Measurements from ENCODE around the gene KRT37.
"Not testable (repeated sequence)": the region's sequence is repeated elsewhere in the genome, so short reads cannot be mapped to it uniquely, and the experiment has no call there.

KRT37 gene

DNA sequence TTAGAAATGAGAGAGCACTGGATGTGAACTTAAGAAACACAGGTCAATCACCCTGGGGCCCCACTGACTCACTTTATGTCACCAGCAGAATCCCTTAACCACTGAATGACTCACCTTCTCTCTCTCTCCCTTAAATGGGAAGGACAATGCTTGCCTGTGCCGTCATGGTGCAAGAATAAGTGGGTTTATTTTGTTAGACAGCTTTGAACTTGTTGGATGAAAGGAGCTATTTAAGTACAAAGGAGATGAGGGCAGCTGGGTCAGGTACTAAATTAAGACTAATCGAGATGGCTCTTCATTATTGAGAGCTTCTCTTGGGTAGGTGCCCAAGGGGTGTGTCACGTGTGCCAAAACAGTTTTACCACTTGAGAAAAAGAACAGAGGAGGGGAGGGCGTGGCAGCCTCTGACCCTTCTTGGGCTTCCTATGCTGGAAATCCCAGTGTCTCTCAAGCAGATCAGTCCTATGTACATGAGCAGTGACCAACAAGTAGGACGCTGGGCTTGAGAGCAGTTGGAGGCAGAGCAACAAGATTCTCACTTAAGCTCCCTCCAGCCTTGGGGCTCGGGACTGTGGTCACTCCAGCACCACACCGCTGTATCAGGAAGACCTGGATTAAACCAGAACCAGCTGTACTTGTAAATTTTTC is 20.2 kb downstream of the KRT37 start:
- DNase-seq, result no peak

DNA sequence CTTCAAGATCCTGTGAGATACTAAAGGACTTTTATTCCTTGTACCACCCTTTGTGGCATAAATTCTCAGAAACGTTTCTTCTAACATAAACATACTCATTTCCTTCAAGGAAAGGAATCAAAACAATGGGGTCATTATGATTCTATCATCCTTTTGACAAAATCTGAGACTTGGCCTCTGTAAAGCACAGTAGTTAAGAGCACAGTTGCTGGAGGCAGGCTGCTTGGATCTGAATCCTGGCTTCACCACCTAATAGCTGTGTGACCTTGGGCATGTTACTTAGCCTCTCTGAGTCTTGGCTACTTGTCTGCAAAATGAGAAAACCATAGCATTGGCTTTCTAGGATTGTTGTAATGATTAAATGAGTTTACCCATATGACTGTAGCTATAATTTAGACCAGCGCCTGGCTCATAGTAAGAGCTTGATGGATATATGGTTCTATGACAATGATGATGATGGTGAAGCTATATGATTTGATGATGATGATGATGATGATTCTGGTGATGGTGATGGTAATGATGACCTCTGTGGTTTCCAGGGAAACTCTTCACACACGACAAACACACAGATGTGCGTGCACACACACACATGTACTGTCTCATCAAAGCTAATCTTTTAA is 20.9 kb downstream of the KRT37 start:
- DNase-seq, result no peak

DNA sequence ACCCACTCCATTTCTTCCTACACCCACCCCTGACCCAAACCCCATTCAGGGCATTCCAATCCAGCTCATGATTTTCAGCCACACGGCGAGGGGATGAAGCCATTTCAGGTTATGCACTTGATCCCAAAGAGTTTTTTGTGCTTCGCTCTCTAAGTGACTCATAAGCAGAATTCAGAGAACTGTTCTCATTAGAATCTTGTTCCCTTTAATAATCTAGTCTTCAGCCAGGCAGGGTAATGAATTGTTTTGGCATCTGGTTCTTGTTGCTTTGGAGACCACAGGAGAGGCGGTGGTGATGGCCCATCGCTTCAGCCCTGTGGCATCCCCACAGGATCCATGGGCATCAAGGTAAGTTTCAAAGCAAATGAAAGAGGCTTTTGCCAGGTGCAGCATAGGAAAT is 22.2 kb downstream of the KRT37 start:
- no peak for DNase-seq

DNA sequence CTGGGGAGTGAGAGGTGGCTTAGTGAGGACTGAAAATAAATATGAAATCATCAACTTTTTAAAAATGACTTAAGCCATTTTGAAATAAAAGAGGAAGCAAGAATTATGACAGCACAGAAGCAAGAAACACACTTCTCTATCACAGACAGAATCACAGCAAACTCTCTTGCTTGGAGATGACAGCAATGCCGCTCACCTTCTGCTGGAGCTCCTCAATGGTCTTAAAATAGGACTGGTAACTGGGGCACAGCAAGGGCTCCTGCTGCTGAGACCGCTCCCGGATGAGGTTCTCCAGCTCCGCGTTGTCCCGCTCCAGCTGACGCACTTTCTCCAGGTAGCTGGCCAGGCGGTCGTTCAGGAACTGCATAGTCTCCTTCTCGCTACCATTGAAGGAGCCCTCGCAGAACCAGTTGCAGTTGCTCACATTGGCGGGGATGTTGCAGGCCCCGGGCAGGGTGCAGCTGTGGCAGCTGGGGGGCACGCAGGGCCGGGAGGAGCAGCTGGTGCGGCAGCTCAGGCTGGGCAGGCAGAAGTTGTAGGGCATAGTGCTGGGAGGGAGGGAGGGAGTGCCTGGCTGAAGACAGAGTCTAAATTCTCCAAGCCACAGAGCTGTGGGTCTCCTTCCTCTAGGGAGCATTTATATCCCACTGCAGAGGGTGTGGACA is 27.3 kb downstream of the KRT37 start, which contains the start of gene KRT31:
Gene KRT31 (minus strand): TSS at position 613 of the 665 bp plus-strand sequence. CDS start 69 bp downstream, at position 544.
- DNase-seq, result no peak

DNA sequence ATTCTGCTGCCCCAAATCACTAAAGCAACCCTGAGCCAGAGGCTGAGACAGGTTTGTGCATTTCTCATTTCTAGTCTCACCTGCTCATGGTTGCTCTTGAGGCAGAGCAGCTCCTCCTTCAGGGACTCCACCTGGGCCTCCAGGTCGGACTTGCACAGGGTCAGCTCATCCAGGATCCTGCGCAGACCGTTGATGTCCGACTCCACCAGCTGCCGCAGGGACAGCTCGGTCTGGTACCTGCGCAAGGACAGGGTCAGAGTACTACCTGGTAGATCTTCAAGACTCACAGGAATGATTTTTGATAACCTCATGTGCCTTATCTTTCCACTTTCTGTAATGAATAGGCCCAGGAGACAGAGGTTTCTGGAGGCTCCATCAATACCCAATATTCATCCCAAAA is 28.0 kb downstream of the KRT37 start:
- no peak for DNase-seq

DNA sequence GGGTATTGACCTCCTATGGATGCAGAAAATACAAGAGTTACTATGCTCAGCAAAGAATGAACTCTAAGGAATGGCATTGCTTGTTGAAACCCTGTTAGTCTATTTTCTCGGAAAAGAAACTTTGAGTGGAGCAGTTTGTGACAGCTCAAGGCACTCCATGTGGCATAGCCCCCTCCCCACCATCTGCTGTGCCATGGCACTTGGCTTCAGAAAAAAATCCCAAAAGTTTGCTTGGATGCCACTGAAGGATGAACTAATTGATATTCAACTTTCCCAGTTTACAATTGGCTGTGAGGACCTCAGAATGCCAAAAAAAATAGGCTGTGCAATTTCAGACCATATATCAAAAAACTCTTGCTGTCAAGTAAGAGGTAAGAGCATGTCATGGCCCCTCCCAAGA is 28.8 kb downstream of the KRT37 start:
- DNase-seq, result no peak

DNA sequence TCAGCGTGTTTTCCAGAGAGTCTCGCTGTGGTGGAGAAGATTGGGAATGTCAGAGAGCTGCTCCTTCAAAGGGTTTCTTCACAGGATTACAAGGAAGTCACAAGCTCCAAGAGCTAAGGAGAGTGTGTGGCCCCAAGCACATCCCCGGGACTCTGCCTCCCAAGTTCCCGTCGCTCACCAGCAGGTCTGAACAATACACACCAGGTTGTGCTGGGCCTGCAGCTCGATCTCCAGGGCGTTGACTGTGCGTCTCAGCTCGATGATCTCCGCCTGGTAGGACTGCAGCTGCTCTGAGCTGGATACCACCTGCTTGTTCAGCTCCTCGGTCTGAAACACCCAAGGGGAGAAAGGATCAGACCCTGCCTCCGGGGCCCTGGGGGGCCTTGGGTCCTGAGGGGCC is 29.3 kb downstream of the KRT37 start:
- not testable (repeated sequence) for DNase-seq

DNA sequence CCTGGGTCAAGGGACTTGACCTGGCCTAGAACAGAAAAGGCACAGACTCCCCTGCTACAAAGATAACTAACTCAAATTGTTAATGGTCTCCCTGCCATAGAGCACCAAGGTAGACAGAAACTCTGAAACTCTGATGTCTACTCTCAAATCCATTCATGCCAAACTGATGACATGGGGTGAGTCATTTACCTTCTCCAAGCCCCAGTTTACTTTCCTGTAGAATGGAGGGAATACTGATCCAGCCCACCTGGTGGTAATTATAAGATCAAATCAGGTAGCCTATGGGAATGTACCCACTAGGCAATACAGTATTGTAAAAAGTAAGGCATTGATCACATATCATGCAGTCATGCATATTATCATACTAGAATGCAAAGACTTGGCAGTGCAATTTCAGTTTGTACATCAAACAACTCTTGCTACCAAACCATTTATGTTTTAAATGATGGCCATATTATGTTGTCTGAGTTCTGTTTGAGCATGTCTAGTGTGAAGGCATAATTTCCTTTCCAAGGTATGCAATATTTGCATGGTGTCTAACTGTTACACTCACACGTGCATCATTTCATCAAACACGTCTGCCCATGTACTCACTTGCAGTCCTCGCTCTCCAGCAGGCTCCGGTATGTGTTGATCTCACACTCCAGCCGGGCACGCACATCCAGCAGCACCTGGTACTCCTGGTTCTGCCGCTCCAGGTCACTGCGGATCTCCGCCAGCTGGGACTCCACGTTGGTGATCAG is 30.0 kb downstream of the KRT37 start:
- DNase-seq, result no peak

DNA sequence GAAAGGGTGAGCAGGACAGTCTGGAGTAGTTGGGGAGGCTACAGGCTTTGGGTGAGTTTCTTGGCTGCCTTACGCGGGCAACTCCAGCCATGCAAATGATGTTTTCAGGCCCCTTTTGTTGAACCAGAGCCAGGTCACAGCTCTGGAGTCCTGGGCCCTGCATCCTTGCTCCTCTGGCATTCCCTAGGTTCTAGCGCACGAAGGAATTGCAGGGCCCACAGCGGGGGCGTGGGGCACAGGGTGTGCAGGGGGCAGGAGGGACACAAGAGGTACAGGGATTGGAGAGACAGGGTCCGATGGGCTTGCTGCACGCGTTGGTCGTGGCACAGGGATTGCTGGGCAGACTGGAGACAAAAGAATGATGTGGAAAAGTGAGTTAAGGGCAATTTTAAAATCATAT is 30.6 kb downstream of the KRT37 start:
- no peak for DNase-seq

DNA sequence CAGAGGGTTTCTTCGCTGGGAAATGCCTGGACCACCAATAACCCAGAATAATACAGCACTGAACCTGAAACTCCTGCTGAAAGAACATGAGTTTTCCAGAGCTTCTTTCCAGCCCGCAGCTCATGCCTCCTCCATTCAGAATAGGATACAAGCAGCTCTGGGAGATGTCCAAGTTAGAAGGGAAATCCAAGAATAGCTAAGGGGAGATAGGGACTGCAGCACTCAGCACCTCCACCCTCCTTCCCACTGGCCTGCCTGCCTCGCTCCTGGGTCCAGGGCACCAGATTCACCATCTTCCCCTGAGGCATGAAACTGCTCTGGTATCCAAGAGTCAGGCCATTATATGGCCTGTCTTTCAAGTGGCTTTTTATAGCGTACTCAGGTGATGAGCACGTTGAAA is 31.1 kb downstream of the KRT37 start:
- no peak for DNase-seq

DNA sequence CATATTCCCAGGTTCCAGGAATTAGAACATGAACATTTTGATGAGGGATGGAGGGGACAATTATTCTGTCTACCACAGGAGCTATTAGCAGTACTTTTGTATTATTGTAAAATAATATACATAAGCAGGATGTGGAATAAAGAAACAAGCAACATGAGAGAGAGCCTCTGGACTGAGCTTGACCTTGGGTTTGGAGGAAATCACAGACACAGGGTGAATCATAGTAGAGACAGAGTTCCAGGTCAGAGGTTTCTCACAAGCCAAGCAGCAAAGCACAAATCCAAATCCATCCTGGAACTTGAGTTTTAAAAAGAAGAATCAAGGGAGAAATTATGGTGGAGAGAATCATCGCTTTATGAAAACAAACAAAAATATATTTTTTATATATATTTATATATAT is 32.1 kb downstream of the KRT37 start:
- no peak for DNase-seq

DNA sequence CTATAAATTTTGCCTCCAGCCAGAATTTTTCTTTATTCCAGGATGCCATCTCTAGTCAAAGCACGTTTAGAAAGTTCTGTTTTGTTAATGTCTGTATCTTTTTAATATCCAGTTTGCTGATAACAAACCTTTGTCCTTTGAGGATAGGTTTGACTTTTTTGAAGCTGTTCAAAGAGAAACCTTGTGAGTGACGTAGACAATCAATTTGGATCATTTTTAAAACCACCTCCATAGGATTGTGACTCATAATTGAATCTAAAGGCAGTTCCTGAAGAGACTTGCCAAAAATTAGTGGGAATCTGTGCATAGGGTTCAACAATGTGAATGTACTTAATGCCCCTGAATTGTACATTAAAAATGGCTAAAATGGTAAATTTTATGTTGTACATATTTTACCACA is 32.9 kb downstream of the KRT37 start:
- DNase-seq, result no peak

DNA sequence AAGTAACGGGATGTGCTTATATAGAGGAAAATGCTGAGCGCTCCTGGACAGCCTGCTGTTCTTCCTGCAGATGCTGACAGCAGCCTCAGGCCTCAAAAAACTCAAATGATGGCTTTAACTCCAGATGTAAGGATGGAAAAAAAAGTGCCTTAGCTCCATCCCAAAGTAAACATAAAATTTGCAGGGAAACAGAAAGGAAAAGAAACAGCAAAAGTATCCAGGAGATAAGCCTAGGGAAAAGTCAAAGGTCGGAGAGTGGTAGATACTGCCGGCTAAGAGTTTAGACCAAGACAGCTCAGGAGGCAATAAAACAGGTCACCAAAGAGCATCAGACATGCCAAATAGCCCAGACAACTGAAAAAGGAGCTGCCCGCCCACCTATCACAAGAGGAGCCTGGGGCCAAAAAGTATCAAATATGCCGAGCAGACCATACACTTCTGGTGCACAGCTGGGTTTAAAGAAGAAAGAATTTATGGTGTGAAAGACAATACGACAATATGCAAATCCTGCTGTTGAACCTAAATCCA is 33.9 kb downstream of the KRT37 start:
- no peak for DNase-seq

DNA sequence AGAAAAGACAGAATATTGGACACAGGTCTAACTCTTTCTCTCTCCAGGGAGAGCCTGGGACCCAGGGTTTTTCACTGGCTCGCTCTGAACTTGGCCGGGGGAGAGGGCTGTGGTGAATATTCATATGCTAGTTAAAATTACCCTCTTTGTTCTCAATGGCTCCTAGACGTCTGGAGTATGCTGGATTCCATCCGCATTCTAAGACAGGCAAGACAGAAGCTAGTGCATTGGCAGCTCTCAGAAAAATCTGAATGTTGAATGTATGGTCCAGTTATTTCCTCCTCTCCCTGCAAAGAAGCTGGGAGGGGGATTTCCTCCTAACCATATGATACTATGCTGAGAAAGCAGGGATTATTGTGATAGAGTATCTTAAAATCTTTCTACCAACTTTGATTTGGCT is 36.7 kb downstream of the KRT37 start:
- no peak for DNase-seq

DNA sequence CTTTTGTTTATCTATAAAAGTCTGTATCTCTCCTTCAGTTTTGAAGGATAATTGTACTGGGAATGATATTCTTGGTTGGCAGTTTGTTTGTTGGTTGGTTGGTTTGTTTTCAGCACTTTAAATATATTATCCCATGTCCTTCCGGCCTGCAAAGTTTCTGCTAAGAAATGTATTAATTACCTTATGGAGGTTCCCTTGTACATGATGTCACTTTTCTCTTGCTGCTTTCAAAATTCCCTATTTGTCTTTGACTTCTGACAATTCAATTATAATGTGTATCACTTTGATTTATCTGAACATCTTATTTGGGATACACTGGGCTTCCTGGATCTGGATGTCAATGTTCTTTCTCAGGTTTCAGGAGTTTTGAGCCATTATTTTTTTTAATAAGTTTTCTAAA is 38.2 kb downstream of the KRT37 start:
- DNase-seq, result no peak

DNA sequence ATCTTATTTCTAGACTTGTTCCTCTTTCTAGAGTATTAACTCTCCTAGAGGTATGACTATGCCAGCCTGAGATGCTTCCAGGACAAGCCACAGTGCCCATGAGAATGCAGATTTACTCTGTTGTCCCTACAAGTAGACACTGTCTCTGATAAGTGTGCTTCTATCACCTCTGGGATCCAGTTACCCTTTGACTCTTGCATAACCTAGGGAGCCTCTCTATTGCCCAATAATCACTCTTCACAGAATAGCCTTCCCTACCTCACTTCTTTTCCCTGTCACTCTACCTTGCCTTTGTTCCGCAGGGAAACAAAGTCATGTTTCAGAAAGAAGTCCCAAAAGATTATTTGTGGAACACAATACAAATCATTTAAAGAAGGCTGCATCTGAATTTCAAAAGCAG is 40.7 kb downstream of the KRT37 start:
- no peak for DNase-seq

DNA sequence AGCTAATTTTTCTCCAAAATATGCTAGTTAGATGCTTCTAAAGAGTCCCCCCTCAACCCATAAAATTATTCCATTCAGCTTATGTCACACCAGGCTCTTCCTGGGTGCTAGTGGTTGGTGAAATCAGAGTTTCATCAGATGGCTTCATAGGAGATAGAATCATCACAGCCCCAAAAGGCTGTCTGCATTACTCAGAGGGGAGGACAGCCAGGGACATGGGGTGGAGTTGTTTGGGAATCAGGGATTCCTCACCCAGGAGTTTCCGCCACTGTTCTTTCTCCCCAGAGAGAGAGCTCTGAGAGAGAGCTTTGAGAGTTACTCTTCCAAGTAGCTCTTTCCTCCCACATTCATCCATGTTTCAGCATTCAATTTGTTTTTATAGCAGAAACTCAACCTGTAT is 42.0 kb downstream of the KRT37 start:
- no peak for DNase-seq

DNA sequence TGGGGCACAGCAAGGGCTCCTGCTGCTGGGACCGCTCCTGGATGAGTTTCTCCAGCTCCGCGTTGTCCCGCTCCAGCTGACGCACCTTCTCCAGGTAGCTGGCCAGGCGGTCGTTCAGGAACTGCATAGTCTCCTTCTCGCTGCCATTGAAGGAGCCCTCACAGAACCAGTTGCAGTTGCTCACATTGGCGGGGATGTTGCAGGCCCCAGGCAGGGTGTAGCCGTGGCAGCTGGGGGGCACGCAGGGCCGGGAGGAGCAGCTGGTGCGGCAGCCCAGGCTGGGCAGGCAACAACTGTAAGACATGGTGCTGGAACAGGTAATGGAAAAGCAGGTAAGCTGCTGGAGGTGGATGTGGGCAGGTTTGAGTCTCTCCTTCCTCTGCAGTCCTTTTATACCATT is 42.4 kb downstream of the KRT37 start, which contains the start of gene KRT34:
Gene KRT34 (minus strand): TSS at position 364 of the 400 bp plus-strand sequence. CDS start 60 bp downstream, at position 304.
- DNase-seq, result not testable (repeated sequence)

DNA sequence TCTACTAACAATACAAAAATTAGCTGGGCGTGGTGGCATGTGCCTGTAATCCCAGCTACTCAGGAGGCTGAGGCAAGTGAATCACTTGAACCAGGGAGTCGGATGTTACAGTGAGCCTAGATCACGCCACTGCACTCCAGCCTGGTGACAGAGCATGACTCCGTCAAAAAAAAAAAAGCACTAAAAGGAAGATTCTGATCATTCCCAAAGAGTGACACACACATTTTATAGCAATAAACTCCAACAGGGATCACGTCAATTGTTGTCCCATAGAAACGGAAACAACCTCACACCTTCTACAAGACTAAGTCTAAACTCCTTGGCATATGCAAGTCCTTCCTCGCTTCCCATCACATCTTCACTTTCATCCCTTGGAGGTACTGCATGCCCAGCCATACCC is 44.3 kb downstream of the KRT37 start:
- DNase-seq, result not testable (repeated sequence)

DNA sequence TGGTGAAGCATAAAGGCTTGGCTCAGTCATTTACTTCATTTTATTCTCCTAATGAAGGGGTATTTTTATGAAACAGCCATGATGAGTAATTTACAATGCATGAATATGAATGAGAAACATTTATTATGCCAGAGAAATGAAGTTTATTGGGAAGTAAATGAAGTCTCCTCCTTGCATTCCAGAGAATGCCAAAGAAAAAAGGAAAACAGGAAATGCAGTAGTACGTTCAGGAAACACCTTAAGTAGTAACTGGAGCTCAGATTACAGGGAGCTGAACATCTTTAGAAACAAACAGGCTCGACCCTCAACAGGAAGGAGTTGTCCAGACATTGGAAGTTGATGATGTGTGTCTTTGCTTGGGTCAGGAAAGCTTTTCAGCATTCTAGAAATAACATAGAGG is 46.8 kb downstream of the KRT37 start:
- no peak for DNase-seq
